DOHH2 (cell line): ENCODE data around the gene CADPS2.

Source experiments
- CTCF ChIP-seq: fragments of 200-600 bp; sonication (generic); IDR thresholded peaks from one replicate; pipeline ENCODE4 v1.5.1; 2014; ENCODE audit warnings: antibody characterized with exemption, mild to moderate bottlenecking, low read depth, low read length; ENCODE audit not compliant: poor library complexity, severe bottlenecking
- EZH2phosphoT487 ChIP-seq: fragments of 200-600 bp; sonication (generic); IDR thresholded peaks from 2 replicates; pipeline ENCODE4 v1.6.1; 2017; ENCODE audit warnings: borderline replicate concordance, mild to moderate bottlenecking, antibody characterized with exemption, low read length, moderate library complexity, mixed read lengths

GRCh38 chr7:122896509-122896908, 10.2 kb upstream of the CADPS2 start:
- no peak for TF ChIP-seq CTCF
- no peak for TF ChIP-seq EZH2phosphoT487
